ENCODE measurements around the gene FSCN2. TPM values are rescaled to one million over a fixed set of nuclear protein-coding genes. Genes with fewer than 3 reads are reported as not detected.

Gene FSCN2
- total and polyA plus RNA-seq, 8 donors, result 2.5 to 15.3 (median 10.7) TPM

DNA sequence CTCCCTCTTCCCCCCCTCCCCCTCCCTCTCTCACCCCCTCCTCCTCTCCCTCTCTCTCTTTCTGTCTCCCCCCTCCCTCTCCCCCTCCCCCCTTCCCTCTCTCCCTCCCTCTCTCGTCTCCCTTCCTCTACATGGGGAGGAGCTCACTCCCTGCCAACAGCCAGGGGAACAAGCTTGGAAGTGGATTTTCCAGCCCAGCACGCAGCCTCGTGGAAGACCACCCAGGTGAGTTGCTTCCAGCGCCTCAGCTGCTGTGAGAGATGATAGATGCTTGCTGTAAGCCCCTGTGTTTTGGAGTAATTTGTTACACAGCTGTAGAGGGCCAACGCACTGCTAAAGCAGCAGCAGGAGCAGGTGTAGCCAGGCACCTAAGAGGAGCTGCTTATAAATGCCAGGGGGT, 36.4 kb upstream of the FSCN2 start:
- TF ChIP-seq, protein P1, sequence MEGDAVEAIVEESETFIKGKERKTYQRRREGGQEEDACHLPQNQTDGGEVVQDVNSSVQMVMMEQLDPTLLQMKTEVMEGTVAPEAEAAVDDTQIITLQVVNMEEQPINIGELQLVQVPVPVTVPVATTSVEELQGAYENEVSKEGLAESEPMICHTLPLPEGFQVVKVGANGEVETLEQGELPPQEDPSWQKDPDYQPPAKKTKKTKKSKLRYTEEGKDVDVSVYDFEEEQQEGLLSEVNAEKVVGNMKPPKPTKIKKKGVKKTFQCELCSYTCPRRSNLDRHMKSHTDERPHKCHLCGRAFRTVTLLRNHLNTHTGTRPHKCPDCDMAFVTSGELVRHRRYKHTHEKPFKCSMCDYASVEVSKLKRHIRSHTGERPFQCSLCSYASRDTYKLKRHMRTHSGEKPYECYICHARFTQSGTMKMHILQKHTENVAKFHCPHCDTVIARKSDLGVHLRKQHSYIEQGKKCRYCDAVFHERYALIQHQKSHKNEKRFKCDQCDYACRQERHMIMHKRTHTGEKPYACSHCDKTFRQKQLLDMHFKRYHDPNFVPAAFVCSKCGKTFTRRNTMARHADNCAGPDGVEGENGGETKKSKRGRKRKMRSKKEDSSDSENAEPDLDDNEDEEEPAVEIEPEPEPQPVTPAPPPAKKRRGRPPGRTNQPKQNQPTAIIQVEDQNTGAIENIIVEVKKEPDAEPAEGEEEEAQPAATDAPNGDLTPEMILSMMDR (IDR thresholded peaks at IDR 0.05), result no peak
- Histone ChIP-seq H3K36me3 (no peaks in the 10 kb centered on the region), H3K4me1 (peaks cover 0 to 6% (median 5%) of the 10 kb centered on the region in 3 donors), H3K9me3 (no peaks in the 10 kb centered on the region), H3K27ac (no peak overlapping the region), H3K27me3 (no peaks in the 10 kb centered on the region), H3K4me3 (no peak overlapping the region)
- WGBS, 2 donors, result 38 to 51% methylated on average over 5 of the region's 5 CpGs
- DNase-seq (no peak), FAIRE-seq (no peak), ATAC-seq (no peak)
- intact Hi-C loops (cut with DNase I), result no loop called here

DNA sequence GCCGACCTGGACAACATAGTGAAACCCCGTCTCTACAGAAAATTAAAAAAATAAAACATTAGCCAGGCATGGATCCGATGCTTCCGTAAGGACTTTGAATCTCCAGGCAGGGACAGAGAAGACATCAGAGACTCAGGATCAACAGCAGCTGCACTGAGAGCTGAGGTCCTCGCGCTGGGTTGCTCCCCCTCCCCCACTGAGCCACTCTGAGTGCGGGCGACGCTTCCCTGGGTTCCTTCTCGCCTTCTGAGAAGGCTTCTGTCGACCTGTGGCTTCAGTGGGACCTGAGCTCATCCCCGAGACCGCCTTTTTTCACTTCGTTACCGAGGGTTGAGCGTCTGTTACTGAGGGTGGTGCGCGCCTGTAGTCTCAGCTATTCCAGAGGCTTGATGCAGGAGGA, 36.0 kb upstream of the FSCN2 start:
- Histone ChIP-seq H3K27ac (no peak overlapping the region), H3K36me3 (no peaks in the 10 kb centered on the region), H3K4me3 (no peak overlapping the region), H3K4me1 (peaks cover 0 to 6% (median 5%) of the 10 kb centered on the region in 3 donors), H3K9me3 (no peaks in the 10 kb centered on the region), H3K27me3 (no peaks in the 10 kb centered on the region)
- ATAC-seq (no peak), DNase-seq (no peak), FAIRE-seq (no peak)
- 69 to 72% methylated on average over 18 of the region's 18 CpGs for WGBS, 2 donors
- TF ChIP-seq, protein P1 (IDR thresholded peaks at IDR 0.05), result no peak
- intact Hi-C loops (cut with DNase I), result no loop called here

DNA sequence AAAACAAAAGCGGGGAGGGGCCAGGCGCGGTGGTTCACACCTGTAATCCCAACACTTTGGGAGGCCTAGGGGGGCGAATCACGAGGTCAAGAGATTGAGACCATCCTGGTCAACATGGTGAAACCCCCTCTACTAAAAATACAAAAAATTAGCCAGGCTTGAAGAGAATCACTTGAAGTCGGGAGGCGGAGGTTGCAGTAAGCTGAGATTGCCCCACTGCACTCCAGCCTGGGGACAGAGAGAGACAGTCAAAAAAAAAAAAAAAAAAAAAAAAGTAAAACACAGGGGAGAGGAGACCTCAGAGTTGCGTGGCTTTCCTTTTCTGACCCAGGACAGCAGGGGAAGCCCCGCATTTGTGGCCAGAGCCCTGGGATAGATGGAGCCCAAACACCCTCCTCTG, 35.5 kb upstream of the FSCN2 start:
- TF ChIP-seq, protein P1 (IDR thresholded peaks at IDR 0.05), result no peak
- ATAC-seq (no peak), DNase-seq (no peak), FAIRE-seq (no peak)
- intact Hi-C loops (cut with DNase I), result no loop called here
- H3K9me3 ChIP-seq, result no peaks in the 10 kb centered on the region
- H3K27me3 ChIP-seq, result no peaks in the 10 kb centered on the region
- H3K27ac ChIP-seq, result no peak overlapping the region
- H3K36me3 ChIP-seq, result no peaks in the 10 kb centered on the region
- peaks cover 0 to 5% (median 4%) of the 10 kb centered on the region in 3 donors for H3K4me1 ChIP-seq
- H3K4me3 ChIP-seq, result no peak overlapping the region
- WGBS, 2 donors, result 87 to 91% methylated on average over 9 of the region's 9 CpGs

DNA sequence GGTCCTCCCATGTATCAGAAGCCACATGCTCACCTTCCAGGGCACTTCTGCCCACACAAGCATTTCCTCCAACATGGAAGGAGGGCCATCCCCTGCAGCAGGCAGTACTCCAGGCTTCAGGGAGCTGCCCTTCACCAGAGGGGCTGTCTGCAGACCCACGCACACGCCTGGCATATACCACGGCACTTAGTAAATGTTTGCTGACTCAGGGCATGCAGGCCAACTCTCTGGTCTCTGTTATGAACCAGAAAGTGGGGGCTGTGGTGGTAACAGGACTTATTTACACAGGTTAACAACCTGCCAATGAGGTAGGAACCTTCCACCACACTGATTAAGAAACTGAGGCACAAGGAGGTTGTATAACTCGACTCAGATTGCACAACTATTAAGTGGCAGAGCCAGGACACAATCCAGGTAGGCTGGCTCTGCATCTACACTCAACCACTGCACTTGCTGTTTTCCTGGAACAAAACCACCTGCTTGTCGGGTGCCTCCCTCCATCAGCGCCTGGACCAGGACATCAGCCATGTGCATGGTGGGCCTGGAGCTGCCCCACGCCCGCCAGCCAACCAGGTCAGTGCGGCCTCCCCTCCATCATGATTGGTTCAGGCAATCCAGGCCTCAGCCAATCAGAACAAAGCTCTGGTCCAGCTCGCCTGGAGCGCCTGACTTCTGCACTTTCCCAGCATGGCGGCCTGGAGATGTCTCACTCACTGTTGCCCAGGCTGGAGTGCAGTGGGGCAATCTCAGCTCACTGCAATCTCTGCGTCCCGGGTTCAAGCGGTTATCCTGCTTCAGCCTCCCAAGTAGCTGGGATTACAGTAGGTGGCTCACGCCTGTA, 34.8 kb upstream of the FSCN2 start:
- no peak for FAIRE-seq
- Histone ChIP-seq H3K27me3 (no peaks in the 10 kb centered on the region), H3K4me1 (peaks cover 0 to 4% (median 3%) of the 10 kb centered on the region in 3 donors), H3K36me3 (no peaks in the 10 kb centered on the region), H3K9me3 (no peaks in the 10 kb centered on the region), H3K27ac (no peak overlapping the region), H3K4me3 (no peak overlapping the region)
- ATAC-seq, result no peak
- TF ChIP-seq, protein P1 (IDR thresholded peaks at IDR 0.05), result no peak
- intact Hi-C loops (cut with DNase I), result no loop called here
- 85 to 87% methylated on average over 16 of the region's 16 CpGs for WGBS, 2 donors
- DNase-seq, result no peak

Measured in pancreas (tissue), 10 donors.